Glutamatergic neuron (in vitro differentiated cells): ENCODE data around the gene NOXO1. TPM values are rescaled to one million over a fixed set of nuclear protein-coding genes. Genes with fewer than 3 reads are reported as not detected.
"Not testable (repeated sequence)": the region's sequence is repeated elsewhere in the genome, so short reads cannot be mapped to it uniquely, and the experiment has no call there.

Experiments
- DNase-seq: peaks from one replicate; pipeline ENCODE4 v3.0.0; 2022
- H3K27ac Mint-ChIP-seq: one replicate; pipeline ENCODE4 v1.8.0; 2020; ENCODE audit warnings: mild to moderate bottlenecking, mixed read lengths, inconsistent platforms; ENCODE audit not compliant: unreplicated experiment
- H3K27me3 Mint-ChIP-seq: one replicate; pipeline ENCODE4 v1.8.0; 2020; ENCODE audit warnings: mild to moderate bottlenecking, moderate library complexity, mixed read lengths, inconsistent platforms; ENCODE audit not compliant: unreplicated experiment
- H3K36me3 Mint-ChIP-seq: one replicate; pipeline ENCODE4 v1.8.0; 2020; ENCODE audit warnings: mild to moderate bottlenecking, mixed read lengths, inconsistent platforms; ENCODE audit not compliant: unreplicated experiment
- H3K4me1 Mint-ChIP-seq: one replicate; pipeline ENCODE4 v1.8.0; 2020; ENCODE audit warnings: mild to moderate bottlenecking, low read depth, mixed read lengths, inconsistent platforms; ENCODE audit not compliant: unreplicated experiment
- H3K4me3 Mint-ChIP-seq: one replicate; pipeline ENCODE4 v1.8.0; 2020; ENCODE audit warnings: mild to moderate bottlenecking, mixed read lengths, inconsistent platforms; ENCODE audit not compliant: unreplicated experiment
- H3K9me3 Mint-ChIP-seq: one replicate; pipeline ENCODE4 v1.8.0; 2020; ENCODE audit warnings: mild to moderate bottlenecking, moderate library complexity, mixed read lengths, inconsistent platforms; ENCODE audit not compliant: unreplicated experiment
- CTCF ChIP-seq: fragments of 200-600 bp; sonication (generic); IDR thresholded peaks from one replicate; pipeline ENCODE4 v1.5.0; 2021; ENCODE audit not compliant: partially characterized antibody, unreplicated experiment
- total RNA-seq: library from RNA; stranded (reverse); fragmentation: NEBNext Ultra II Directional; extraction: Animal tissue kit (Norgen Biotek cat#: 25700); gene quantifications from one replicate; pipeline ENCODE4 v1.2.1, GENCODE V29; 2021; ENCODE audit not compliant: unreplicated experiment

Gene NOXO1
- total RNA-seq, 1 donor from 2014 or later, result 1.3 TPM

- TF ChIP-seq CTCF, result no peak
- no peak for DNase-seq
- H3K36me3 Mint-ChIP-seq, result no peaks in the 10 kb centered on the region
These were observed 39.0 kb downstream of the NOXO1 start for GRCh38 chr16:1942047-1942809.

GRCh38 chr16:1941162-1942046, 39.9 kb downstream of the NOXO1 start:
- peak overlapping the region; percentile 84 for H3K27ac Mint-ChIP-seq
- TF ChIP-seq CTCF, result no peak
- H3K36me3 Mint-ChIP-seq, result no peaks in the 10 kb centered on the region
- H3K27me3 Mint-ChIP-seq, result peaks cover 1% of the 10 kb centered on the region
- peaks cover 10% of the 10 kb centered on the region for H3K4me1 Mint-ChIP-seq
- H3K9me3 Mint-ChIP-seq, result peaks cover 3% of the 10 kb centered on the region
- peak overlapping the region; percentile 82 for H3K4me3 Mint-ChIP-seq
- peak; percentile 60 for DNase-seq

More at GRCh38 chr16:1942047-1942809, 39.0 kb downstream of the NOXO1 start:
- Mint-ChIP-seq H3K4me1 (peaks cover 10% of the 10 kb centered on the region), H3K9me3 (peaks cover 3% of the 10 kb centered on the region), H3K27ac (peak overlapping the region; percentile 59), H3K27me3 (peaks cover 1% of the 10 kb centered on the region), H3K4me3 (peak overlapping the region; percentile 82)

DNA sequence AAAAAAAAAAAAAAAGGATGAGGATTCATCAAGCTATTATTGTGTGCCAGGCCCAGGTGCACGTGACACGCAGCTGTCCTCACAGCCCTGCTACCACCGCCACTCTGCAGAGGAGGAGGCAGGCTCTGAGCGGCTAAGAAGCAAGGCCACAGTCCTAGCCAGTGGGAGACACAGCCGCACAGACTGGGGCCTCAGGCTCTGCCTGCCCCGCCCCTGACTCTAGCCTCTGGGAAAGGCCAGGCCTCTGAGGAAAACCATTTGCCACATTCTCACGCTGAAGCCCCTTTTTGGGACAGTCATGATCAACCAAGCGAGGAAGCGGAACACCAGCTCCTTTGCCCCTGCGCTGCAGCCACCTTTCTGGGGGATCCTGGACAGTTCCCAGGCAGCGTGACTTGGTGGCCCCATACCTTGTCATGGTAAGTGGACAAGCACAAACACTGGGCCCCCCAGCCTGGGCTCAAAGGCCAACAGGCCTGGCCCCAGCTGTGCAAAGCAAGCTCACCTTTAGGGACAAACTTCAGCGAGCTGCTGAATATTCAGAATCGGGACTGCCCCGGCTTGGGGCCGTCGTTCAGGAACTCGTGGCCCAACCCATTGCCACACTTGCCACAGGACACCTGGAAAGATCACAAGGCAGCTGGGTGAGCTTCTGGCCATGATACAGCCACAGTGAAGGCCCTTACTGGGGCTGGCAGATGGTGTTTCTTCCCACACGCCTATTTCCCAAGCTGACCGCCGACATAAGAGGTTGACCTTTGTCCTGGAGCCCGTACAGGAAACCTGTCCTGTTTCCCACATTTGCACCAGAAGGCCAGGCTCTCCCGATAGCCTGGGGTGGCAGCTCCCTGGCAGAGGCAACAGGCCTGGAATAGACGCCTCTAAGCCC, 40.8 kb downstream of the NOXO1 start:
- Mint-ChIP-seq H3K27ac (peak overlapping the region; percentile 84), H3K4me1 (peaks cover 10% of the 10 kb centered on the region), H3K9me3 (peaks cover 3% of the 10 kb centered on the region), H3K4me3 (no peak overlapping the region), H3K27me3 (peaks cover 1% of the 10 kb centered on the region), H3K36me3 (no peaks in the 10 kb centered on the region)
- DNase-seq, result no peak
- no peak for TF ChIP-seq CTCF

- not testable (repeated sequence) for H3K27me3 Mint-ChIP-seq, H3K36me3 Mint-ChIP-seq, H3K9me3 Mint-ChIP-seq, DNase-seq, H3K27ac Mint-ChIP-seq, H3K4me3 Mint-ChIP-seq
- H3K4me1 Mint-ChIP-seq, result peaks cover 10% of the 10 kb centered on the region
These were observed 41.4 kb downstream of the NOXO1 start for GRCh38 chr16:1939833-1940232.

DNA sequence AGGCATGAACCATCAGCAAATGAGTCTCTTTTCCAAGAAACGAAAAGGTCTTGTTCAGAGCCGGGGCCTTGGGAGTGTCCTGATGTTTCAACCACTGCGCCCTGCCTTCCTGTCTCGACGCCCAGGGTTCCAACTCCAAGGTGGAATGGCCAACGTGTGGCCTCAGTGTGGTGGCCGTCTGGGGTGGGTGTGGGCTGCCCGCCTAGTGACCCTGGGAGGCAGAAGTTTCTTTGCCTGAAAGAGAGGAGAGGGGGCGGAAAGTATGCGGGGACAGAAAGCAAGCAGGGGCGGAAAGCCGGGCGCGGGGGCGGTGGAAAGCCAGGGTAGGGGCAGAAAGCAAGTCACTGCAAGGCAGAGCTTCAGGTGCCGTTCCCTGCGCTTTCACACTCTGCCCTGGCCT, 42.4 kb downstream of the NOXO1 start:
- Mint-ChIP-seq H3K9me3 (peaks cover 3% of the 10 kb centered on the region), H3K27ac (no peak overlapping the region), H3K27me3 (peaks cover 1% of the 10 kb centered on the region), H3K4me3 (peak overlapping the region; percentile 34), H3K36me3 (no peaks in the 10 kb centered on the region), H3K4me1 (peaks cover 10% of the 10 kb centered on the region)
- no peak for DNase-seq
- TF ChIP-seq CTCF, result no peak
